Measurements from ENCODE around the gene TMEM272.
"Not testable (repeated sequence)": the region's sequence is repeated elsewhere in the genome, so short reads cannot be mapped to it uniquely, and the experiment has no call there.

Gene TMEM272

DNA sequence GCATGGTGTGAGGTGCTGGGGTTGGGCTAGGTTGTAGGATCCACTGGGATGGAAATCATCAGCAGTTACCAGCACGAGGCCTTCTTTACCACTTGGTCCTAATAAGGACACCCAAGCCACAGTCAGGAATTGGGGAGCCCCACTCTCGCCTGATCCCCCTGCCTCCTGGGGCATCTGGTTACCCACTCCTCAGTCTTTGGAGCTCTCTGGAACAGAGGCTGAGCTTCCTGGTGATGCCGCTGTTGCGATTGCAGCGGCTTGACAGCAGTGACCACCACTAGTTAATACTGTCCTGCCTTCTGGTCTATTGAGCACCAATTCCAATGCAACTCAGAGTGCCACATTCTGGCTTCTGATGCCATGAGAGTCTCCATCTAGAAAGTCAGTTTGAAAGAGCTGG, 13.5 kb downstream of the TMEM272 start:
- no peak overlapping the region for H3K4me3 ChIP-seq (ENCODE audit: low read length)
- no peaks in the 10 kb centered on the region for H3K27me3 ChIP-seq (ENCODE audit: control insufficient read depth, insufficient read depth, low read length)
- H3K9ac ChIP-seq (ENCODE audit: low read length): no peak overlapping the region
- H3K36me3 ChIP-seq (ENCODE audit: control insufficient read depth, insufficient read depth, low read length): no peaks in the 10 kb centered on the region
- H3K4me1 ChIP-seq (ENCODE audit: control insufficient read depth, insufficient read depth, low read length): no peaks in the 10 kb centered on the region
- H3K9me3 ChIP-seq (ENCODE audit: control insufficient read depth, low read length): no peaks in the 10 kb centered on the region

DNA sequence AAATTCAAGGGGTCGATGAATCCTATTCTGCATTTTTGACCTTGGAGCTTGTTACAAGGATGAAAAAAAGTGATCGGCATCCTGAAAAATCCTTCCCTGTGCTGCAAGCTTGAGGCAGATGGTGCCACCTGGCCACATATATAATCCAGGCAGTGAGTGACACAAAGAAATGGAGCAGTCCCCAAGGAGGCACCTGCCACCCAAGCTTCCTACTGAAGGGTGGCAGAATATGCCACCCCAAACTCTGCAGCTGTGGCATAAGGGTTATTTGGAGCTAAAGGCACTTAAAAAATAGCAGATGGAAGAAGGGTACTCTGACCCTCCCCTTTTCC, 15.4 kb downstream of the TMEM272 start:
- Histone ChIP-seq H3K4me3 (ENCODE audit: low read length) (no peak overlapping the region), H3K9ac (ENCODE audit: low read length) (no peak overlapping the region), H3K9me3 (ENCODE audit: control insufficient read depth, low read length) (no peaks in the 10 kb centered on the region), H3K4me1 (ENCODE audit: control insufficient read depth, insufficient read depth, low read length) (no peaks in the 10 kb centered on the region), H3K36me3 (ENCODE audit: control insufficient read depth, insufficient read depth, low read length) (no peaks in the 10 kb centered on the region), H3K27me3 (ENCODE audit: control insufficient read depth, insufficient read depth, low read length) (no peaks in the 10 kb centered on the region)

DNA sequence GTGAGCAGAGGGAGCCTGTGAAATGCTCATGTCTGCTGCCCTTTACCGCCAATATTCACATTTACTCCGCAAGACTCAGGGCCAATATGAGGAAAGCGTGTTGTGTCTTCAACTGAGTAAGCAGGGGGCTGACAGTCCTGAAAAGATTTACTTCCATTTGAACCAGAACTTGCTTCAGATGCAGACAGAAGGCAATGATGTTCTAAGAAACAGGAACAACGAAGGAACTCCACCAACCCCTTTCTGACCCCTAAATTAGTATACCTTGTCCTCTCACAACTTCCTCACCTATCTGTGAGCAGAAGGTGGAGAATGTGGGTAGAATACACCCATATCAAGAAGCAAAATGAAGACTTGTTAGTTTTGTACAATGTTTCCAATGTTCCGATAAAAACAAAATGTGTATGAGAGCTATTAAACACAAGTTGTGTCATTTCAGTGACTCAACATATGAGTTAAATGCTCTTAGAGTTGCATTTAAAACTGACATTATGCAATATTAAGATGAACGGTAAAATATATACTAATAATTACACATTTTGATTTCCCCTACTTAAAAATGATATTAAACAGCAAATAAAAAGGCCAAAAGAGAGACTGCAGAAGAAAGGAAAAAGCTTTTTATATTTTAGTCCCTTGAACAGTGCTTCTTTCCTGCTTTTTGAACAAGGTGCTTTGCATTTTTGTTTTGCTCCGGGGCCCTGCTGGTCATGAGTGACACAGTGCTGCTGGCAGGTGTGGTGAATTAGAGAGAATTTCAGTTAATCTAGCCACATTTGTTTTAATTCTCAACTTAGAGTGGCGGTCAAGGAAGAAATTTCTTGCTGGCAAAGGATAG, 16.0 kb downstream of the TMEM272 start:
- no peaks in the 10 kb centered on the region for H3K9me3 ChIP-seq (ENCODE audit: control insufficient read depth, low read length)
- no peak overlapping the region for H3K9ac ChIP-seq (ENCODE audit: low read length)
- H3K36me3 ChIP-seq (ENCODE audit: control insufficient read depth, insufficient read depth, low read length): no peaks in the 10 kb centered on the region
- H3K4me3 ChIP-seq (ENCODE audit: low read length): no peak overlapping the region
- no peaks in the 10 kb centered on the region for H3K4me1 ChIP-seq (ENCODE audit: control insufficient read depth, insufficient read depth, low read length)
- no peaks in the 10 kb centered on the region for H3K27me3 ChIP-seq (ENCODE audit: control insufficient read depth, insufficient read depth, low read length)

DNA sequence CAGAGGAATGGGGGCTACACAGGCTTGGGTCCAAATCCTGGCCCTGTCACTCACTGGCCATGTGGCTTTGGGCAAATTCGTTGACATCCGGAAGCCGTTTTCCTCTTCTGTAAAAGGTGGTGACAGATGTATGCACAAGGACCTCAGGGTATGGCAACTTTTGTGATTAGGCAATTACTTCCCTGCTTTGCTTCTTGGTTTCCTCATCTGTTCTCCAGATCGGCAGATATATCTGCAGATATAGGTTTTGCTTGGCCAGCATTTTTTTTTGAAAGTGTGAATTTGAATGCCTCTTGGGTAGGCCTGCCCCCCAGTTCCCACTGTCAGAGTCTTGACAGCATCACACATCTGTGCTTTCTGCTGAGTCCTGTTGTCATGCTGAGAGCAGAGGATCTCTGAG, 17.7 kb downstream of the TMEM272 start:
- Histone ChIP-seq H3K4me1 (ENCODE audit: control insufficient read depth, insufficient read depth, low read length) (no peaks in the 10 kb centered on the region), H3K9ac (ENCODE audit: low read length) (no peak overlapping the region), H3K27me3 (ENCODE audit: control insufficient read depth, insufficient read depth, low read length) (no peaks in the 10 kb centered on the region), H3K4me3 (ENCODE audit: low read length) (no peak overlapping the region), H3K9me3 (ENCODE audit: control insufficient read depth, low read length) (no peaks in the 10 kb centered on the region), H3K36me3 (ENCODE audit: control insufficient read depth, insufficient read depth, low read length) (no peaks in the 10 kb centered on the region)

DNA sequence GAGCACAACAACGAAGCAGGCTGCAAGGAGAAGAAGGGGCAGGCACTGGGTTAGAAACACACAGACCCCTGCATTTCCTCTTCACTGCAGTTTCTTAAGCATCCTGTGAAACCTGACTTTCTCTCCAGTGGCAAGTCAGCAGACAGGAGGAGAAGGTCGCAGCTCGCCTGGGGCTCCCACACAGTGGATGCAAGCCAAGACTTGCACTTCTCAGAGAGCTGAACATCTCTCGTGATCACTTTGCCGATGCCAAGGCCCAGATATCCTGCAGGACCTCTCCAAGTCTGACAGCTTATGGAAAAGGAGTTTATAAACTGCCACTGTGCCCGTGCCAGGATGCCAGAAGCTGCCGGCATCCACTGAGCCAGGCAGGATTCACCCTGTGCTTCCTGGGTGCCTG, 18.4 kb downstream of the TMEM272 start:
- no peak overlapping the region for H3K4me3 ChIP-seq (ENCODE audit: low read length)
- H3K4me1 ChIP-seq (ENCODE audit: control insufficient read depth, insufficient read depth, low read length): no peaks in the 10 kb centered on the region

DNA sequence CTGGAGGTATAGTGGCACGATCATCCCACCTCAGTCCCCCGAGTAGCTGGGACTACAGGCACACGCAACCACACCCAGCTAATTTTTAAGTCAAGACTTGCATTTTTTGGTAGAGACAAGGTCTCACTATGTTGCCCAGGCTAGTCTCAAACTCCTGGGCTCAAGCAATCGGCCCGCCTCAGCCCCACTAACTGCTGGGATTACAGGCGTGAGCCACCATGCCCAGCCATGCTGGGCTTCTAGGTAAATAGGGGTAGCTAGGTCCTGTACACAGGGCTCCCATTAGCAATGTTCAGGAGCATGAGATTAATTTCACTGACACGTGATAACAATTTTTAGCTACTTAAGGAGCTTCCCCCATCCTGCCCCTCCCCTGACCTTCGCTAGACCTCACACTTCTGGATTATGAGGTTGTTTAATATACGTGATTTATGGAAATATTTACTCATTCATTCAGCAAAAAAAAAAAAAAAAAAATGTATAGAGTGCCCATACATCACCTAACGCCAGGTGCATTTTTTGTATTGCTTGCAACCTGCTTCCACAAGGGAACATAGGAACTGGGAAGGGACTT, 19.2 kb downstream of the TMEM272 start:
- H3K4me3 ChIP-seq (ENCODE audit: low read length): no peak overlapping the region
- H3K9me3 ChIP-seq (ENCODE audit: control insufficient read depth, low read length): no peaks in the 10 kb centered on the region
- H3K9ac ChIP-seq (ENCODE audit: low read length): no peak overlapping the region
- H3K36me3 ChIP-seq (ENCODE audit: control insufficient read depth, insufficient read depth, low read length): no peaks in the 10 kb centered on the region
- H3K4me1 ChIP-seq (ENCODE audit: control insufficient read depth, insufficient read depth, low read length): no peaks in the 10 kb centered on the region
- H3K27me3 ChIP-seq (ENCODE audit: control insufficient read depth, insufficient read depth, low read length): no peaks in the 10 kb centered on the region

More for the DNA sequence above, 18.4 kb downstream of the TMEM272 start:
- Histone ChIP-seq H3K36me3 (ENCODE audit: control insufficient read depth, insufficient read depth, low read length) (no peaks in the 10 kb centered on the region), H3K9me3 (ENCODE audit: control insufficient read depth, low read length) (no peaks in the 10 kb centered on the region), H3K27me3 (ENCODE audit: control insufficient read depth, insufficient read depth, low read length) (no peaks in the 10 kb centered on the region), H3K9ac (ENCODE audit: low read length) (no peak overlapping the region)

DNA sequence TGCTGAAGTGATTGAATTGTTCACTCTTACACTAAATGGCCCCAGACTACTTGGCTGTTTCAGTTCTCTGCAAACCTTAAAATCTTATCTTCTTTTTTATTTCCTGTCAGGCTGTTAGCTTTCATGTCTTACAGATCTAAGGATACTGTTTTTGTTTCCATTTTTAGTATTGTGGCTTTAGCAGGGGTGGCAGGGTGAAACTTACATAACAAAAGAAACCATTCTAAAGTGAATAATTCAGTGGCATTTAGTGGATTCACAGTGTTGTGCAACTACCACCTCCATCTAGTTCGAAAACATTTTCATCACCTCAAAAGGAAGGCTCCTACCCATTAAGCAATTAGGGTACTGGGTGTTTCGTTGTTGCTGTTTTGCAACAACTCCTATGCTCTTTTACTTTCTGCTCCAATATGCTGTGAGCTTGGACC, 19.8 kb downstream of the TMEM272 start:
- no peaks in the 10 kb centered on the region for H3K4me1 ChIP-seq (ENCODE audit: control insufficient read depth, insufficient read depth, low read length)
- H3K9ac ChIP-seq (ENCODE audit: low read length): no peak overlapping the region
- H3K9me3 ChIP-seq (ENCODE audit: control insufficient read depth, low read length): no peaks in the 10 kb centered on the region
- H3K36me3 ChIP-seq (ENCODE audit: control insufficient read depth, insufficient read depth, low read length): no peaks in the 10 kb centered on the region
- H3K27me3 ChIP-seq (ENCODE audit: control insufficient read depth, insufficient read depth, low read length): no peaks in the 10 kb centered on the region
- no peak overlapping the region for H3K4me3 ChIP-seq (ENCODE audit: low read length)

DNA sequence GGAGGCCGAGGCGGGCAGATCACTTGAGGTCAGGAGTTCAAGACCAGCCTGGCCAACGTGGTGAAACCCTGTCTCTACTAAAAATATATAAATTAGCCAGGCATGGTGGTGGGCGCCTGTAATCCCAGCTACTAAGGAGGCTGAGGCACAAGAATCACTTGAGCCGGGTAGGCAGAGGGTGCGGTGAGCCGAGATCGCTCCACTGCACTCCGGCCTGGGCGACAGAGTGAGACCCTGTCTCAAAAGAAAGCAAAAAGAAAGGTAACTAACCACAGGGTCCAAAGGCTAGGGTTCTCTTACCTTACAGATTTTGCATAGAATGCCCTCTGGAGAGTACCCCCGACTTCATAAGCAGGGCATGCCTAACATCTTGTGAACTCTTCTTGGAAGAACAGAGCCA, 20.3 kb downstream of the TMEM272 start:
- H3K4me1 ChIP-seq (ENCODE audit: control insufficient read depth, insufficient read depth, low read length); H3K9ac ChIP-seq (ENCODE audit: low read length); H3K36me3 ChIP-seq (ENCODE audit: control insufficient read depth, insufficient read depth, low read length); H3K4me3 ChIP-seq (ENCODE audit: low read length); H3K27me3 ChIP-seq (ENCODE audit: control insufficient read depth, insufficient read depth, low read length); H3K9me3 ChIP-seq (ENCODE audit: control insufficient read depth, low read length): not testable (repeated sequence)

DNA sequence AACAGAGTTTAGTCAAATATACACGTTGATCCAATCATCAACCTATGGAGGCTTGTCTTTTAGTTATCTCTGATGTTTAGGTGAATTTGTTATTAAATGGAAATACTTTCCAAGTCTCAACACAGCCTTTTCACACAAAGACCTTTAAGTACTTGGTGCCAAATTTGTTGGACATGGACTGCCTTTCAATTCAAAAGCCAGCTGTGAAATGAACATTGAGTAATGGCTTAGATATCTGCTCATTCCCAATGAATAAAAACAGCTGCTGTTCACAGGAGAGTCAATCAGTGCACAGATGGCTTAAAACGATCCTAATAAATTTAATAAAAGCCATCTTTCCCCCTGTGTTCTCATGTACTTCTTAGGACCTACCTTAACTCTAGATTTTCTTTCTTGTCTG, 21.1 kb downstream of the TMEM272 start:
- Histone ChIP-seq H3K9me3 (ENCODE audit: control insufficient read depth, low read length) (no peaks in the 10 kb centered on the region), H3K4me1 (ENCODE audit: control insufficient read depth, insufficient read depth, low read length) (peaks cover 3% of the 10 kb centered on the region), H3K36me3 (ENCODE audit: control insufficient read depth, insufficient read depth, low read length) (no peaks in the 10 kb centered on the region), H3K4me3 (ENCODE audit: low read length) (no peak overlapping the region), H3K27me3 (ENCODE audit: control insufficient read depth, insufficient read depth, low read length) (no peaks in the 10 kb centered on the region), H3K9ac (ENCODE audit: low read length) (no peak overlapping the region)

DNA sequence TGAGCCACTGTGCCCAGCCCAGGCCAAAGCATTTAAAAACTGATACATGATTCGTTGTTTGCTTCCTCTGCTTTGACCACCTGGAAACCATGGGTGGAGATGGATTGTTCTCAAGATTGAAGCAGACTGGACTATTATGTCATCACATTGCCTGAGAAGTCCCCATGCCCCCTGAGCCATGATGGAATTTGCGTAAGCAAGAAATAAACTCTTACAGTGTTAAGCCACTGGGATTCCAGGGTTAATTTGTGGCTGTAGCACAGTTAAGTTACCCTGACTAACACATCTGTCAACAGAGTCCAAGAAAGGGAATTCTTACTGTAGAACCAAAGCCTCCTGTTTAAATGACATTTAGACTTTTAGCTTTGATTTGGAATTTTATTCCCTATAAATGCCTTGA, 21.6 kb downstream of the TMEM272 start:
- Histone ChIP-seq H3K4me3 (ENCODE audit: low read length) (no peak overlapping the region), H3K9ac (ENCODE audit: low read length) (no peak overlapping the region), H3K4me1 (ENCODE audit: control insufficient read depth, insufficient read depth, low read length) (peaks cover 4% of the 10 kb centered on the region)

DNA sequence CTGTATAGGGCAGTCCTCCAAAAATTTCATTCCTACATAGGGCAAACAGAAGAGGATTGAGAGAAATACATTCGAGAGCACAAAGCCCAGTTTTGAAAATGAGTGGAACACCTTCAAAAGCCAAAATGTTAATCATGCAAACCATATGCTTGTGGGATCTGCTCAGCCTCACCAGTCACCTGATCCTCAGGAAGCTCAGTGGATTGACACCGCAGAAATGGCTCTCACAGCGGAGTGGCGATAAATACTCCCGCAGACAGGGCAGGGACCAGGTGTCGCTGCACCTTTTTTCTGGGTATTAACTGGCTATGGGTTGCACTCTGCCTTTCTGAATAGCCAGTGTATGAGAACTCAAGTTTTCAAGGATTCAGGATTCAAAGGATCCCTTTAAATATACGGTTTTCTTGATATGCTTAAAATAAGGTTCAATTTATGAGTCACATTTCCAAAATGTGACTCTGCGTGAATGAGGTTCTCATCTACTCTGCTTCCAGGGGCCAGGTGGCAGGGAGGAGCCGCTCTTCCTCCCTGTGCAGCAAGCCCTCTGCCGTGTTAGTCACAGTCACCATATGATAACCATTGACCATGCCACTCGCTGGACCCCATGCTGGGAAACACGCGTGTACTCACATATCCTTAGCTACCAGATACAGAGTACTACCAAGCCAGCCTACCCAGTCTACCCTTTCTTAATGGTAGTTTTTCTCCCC, 22.7 kb downstream of the TMEM272 start:
- peaks cover 4% of the 10 kb centered on the region for H3K4me1 ChIP-seq (ENCODE audit: control insufficient read depth, insufficient read depth, low read length)
- no peak overlapping the region for H3K4me3 ChIP-seq (ENCODE audit: low read length)
- no peaks in the 10 kb centered on the region for H3K36me3 ChIP-seq (ENCODE audit: control insufficient read depth, insufficient read depth, low read length)
- no peak overlapping the region for H3K9ac ChIP-seq (ENCODE audit: low read length)
- H3K9me3 ChIP-seq (ENCODE audit: control insufficient read depth, low read length): no peaks in the 10 kb centered on the region
- H3K27me3 ChIP-seq (ENCODE audit: control insufficient read depth, insufficient read depth, low read length): no peaks in the 10 kb centered on the region

More for the DNA sequence above, 21.6 kb downstream of the TMEM272 start:
- Histone ChIP-seq H3K9me3 (ENCODE audit: control insufficient read depth, low read length) (no peaks in the 10 kb centered on the region), H3K36me3 (ENCODE audit: control insufficient read depth, insufficient read depth, low read length) (no peaks in the 10 kb centered on the region), H3K27me3 (ENCODE audit: control insufficient read depth, insufficient read depth, low read length) (no peaks in the 10 kb centered on the region)

DNA sequence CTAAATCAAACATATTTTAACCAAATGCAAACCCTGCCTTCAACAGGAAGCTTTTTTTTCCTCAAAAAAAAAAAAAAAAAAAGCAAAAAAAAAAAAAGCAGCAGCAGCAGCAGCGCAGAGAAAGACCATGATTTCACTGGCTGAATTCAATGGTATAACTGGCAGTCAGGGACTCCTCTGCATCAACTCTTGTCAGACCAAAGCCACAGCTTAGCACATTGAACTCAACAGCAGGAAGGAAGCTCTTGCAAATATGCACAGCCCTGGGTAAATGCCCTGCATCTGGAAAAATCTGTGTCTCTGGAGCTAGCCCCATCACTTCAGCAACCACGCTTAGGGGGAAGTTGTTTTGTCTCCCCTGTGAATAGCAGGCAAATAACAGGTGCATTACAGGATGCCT, 23.4 kb downstream of the TMEM272 start:
- Histone ChIP-seq H3K36me3 (ENCODE audit: control insufficient read depth, insufficient read depth, low read length) (no peaks in the 10 kb centered on the region), H3K27me3 (ENCODE audit: control insufficient read depth, insufficient read depth, low read length) (no peaks in the 10 kb centered on the region), H3K4me3 (ENCODE audit: low read length) (no peak overlapping the region), H3K9me3 (ENCODE audit: control insufficient read depth, low read length) (no peaks in the 10 kb centered on the region), H3K4me1 (ENCODE audit: control insufficient read depth, insufficient read depth, low read length) (peaks cover 4% of the 10 kb centered on the region), H3K9ac (ENCODE audit: low read length) (no peak overlapping the region)
